Germinal center (tissue), 1 donor: ENCODE data around the gene FRAT1.
A peak's percentile ranks its signal among the peaks of the same experiment; 100 is the strongest.
"Not testable (repeated sequence)": the region's sequence is repeated elsewhere in the genome, so short reads cannot be mapped to it uniquely, and the experiment has no call there.

ENCODE experiments used
- DNase-seq: peaks from one replicate; pipeline ENCODE4 v3.0.0; 2012; ENCODE audit warnings: mixed read lengths, low spot score

FRAT1 gene

DNA sequence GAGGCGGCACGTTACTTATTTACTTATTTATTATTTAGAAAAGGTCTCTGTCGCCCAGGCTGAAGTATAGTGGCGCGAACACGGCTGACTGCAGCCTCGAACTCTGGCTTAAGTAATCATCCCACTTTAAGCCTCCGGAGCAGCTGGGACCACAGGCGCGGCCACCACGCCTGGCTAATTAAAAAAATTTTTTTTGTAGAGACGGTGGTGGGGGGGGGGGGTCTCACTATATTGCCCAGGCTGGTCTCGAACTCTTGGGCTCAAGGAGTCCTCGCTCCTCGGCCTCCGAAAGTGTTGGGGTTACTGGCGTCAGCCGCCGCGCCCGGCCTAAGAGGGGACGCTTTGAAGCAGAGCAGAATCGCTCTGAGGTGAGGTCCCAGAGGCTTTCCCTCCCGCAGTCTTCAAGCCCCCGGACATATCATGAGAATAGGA lies 16.1 kb downstream of the FRAT1 start:
- no peak for DNase-seq

DNA sequence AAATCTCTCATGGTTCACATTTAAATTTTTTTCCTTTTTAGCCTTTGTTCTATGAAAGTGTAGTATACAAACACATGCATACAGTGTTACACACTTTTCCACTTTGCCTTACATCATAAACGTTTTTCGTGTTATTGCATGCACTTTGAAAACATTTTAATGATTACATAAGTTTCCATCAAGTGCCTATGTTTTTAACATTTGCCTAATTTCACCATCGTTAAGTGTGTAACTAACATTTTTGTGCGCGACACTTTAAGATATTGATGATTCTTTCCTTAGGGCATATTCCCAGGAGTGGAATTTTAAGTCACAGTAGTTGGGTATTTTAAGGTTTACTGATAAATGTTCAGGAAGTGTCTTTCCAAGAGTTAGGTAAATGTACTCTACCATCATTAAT lies 16.9 kb downstream of the FRAT1 start:
- no peak for DNase-seq

DNA sequence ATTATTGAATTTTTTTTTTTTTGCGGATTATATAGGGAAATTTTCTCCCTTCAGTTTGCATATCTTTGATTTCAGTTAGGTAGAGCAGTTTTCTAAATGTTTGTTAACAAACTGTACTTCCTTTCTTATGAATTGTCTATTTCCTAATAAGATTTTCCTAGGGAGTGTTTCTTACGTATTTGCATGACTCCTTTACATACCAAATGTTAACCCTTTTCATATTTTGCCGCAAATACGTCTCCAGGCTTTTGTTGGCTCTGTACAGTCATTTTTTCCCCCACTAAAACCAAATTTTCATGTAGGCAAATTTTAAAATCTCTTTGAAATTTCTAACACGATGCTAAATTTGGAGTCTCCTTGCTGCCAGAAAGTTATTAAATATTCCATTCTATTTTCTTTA lies 17.4 kb downstream of the FRAT1 start:
- DNase-seq, result no peak

DNA sequence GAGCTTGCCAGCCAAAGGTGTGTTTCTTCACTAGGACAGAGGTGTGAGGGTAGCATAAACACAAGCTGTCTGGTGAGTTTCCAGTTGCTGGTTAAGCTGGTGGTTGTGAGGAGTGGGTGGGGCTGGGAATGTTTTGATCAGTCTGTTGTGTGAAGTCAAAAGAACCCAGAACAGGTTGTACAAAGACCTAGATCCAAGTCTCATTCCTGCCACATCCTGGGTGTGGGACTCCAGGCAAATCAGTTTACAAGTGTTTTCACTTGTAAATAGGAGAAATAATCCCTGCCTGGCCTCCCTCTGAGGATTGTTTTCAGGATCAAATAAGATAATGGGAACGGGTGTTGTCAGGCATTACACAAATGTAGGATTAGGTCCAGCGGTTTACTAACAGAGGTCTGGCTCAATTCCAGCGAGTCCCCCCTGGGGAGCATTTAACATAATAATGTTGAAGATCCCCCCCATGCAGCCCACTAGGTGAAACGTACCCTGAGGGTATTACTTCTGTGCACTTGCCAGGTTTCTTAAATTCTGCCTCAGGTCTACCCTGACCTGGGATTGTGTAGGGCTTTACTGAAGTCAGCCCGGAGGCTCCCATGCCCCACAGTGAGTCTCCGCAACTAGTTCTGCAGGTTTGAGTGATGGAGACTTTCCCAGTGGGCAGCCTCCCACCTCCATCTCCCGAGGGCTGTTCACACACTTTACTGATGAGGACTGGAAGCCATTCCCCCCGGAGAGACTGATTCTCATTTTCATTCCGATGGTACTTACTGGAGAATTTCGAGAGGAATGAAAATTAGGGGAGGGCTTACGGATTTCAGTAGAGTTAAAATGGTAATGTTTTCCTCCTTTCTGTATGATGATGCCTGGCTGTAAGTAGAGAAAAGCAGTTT lies 18.1 kb downstream of the FRAT1 start:
- no peak for DNase-seq

DNA sequence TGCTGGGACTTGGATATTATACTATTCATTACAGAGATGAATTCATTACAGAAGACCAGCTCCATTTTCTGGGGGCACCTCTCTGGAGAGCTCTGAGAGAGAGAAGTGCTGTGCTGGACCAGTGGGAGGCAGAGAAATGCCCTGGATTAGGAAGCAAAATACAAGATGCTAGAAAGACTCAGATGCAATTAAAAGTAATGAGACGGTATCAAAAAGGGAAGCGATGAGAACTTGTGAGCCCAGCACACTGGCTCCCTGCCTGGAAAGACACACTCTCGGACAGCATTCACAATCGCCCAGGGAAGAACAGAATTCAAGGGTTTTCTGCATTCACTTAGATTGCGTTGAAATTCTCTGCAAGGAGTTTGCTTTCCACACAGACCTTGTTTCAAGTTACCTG lies 19.0 kb downstream of the FRAT1 start:
- no peak for DNase-seq

DNA sequence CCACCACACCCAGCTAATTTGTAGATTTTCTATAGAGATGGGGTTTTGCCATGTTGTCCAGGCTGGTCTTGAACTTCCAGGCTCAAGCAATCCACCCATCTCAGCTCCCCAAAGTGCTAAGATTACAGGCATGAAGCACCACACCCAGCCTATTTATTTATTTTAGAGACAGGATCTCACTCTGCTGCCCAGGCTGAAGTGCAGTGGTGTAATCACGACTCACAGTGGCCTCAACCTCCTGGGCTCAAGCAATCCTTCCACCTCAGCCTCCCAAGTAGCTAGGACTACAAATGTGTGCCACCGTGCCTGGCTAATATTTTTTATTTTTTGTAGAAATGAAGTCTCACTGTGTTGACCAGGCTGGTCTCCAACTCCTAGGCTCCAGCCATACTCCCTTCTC lies 22.3 kb downstream of the FRAT1 start:
- no peak for DNase-seq

DNA sequence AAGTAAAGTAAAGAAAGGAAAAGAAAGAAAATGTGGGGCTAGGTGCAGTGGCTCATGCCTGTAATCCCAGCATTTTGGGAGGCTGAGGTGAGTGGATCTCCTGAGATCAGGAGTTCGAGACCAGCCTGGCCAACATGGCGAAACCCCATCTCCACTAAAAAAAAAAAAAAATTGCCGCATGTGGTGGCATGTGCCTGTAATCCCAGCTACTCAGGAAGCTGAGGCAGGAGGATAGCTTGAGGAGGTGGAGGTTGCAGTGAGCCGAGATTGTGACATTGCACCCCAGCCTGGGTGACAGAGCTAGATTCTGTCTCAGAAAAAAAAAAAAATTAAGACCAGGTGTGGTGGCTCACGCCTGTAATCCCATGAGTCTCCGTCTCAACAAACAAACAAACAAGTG lies 24.6 kb downstream of the FRAT1 start:
- DNase-seq, result not testable (repeated sequence)

DNA sequence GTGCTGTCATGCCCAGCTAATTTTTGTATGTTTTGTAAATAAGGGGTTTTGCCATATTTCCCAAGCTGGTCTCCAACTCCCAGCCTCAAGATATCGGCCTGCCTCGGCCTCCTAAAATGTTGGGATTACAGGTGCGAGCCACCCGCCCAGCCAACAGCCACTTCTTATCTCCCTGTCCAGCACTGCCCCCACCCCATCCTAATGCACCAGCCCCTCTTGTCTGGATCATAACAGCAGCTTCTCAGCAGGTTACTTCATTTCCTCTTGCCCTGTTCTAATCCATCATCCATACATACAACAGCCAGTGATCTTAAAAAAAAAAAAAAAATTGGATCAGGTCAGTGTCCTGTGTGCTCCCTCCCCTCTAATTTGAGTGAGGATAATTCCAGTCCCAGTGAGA lies 28.2 kb downstream of the FRAT1 start:
- DNase-seq, result no peak

DNA sequence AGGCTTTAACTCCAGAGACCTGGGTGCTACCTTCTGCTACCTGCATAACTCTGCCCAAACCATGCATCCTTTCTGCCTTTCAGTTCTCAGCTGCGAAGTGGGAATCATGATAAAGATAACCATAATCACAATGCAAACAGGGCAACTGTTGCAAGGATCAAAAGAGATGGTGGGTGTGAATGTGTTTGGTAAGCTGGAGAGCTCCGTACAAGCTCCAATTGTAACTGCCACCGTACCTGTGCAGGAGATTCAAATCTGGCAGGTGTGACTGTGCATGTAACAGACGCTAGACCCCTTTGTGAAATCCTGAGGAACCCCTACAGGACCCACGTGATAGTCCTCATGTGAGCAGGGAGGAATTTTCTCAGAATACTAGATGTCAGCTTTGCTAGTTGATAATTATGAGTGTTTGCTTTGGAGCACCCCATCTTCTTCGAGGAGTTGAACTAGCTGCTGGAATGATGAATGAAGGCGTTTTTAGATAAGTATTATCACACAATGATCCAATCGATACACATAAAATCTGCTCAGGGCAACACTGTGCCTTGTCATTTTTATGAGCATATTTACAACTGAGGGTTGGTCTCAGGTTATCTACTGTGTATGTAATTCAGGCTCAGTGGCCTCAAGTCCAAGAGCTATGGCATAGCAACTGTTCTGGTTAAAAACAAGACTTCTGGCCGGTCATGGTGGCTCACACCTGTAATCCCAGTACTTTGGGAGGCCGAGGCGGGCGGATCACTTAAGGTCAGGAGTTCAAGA lies 30.9 kb downstream of the FRAT1 start:
- no peak for DNase-seq

DNA sequence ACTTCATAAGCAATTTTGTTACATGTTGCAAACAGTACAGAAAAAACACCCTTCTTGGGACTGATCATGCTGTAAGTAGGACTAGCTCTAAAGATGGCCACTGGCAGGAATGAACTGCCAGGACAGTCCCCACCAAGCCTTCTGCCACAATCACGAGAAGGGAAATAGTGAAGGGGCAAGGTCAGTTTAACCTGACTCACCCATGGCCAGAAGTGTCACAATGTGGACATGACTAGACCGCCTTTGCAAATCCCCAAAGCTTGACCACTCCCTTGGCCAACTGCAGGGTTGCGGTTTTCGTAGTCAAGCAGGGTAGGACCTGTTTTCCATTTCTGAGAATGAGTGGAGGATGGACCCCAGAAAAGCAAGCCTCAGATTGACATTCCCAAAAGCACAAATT lies 34.9 kb downstream of the FRAT1 start:
- no peak for DNase-seq

DNA sequence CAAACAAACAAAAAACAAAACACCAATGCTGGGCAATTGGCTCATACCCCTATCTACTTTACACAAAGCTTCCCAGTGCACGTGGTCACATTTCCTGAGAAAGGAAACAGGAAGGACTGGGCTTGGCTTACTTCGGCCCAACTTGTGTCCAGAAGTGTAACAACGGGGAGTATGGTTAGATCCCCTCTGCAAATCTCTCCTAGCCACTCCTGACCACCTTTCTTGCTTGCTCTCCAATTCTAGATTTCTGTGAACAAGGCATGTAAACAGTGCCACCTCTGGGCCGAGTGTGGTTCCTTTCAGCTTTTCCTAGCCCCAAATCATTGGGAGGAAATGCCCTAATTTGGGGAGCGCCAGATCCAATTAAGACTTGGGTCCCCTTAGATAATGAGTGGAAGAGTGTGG lies 36.5 kb downstream of the FRAT1 start:
- no peak for DNase-seq

DNA sequence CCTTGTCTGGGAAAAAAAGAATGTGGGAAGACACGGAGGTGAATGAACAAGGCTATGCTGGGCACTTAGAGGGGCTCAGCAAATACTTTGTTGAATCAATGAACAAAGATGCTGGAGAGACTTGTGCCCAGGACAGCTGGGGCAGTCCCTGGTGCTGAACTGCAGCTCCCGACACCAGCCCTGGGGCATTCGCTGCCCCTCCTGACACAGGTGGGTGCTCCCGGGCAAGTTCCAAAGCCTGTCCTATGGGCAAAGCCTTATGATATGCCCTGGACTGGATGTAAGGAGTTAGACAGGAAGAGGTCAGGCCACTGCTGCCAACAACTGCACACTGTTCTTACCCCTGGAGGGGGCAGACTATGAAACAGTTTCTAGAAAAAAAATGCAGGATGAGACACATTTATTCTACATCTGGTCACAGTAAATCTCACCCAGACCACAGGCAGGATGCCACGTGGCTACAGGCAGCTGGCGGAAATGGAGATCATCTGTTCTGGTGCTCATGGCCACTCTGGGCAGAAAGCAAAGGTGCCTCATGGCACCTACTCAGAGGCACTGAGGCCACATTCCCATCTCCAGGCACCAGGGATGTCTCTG lies 37.3 kb downstream of the FRAT1 start:
- DNase-seq, result no peak

DNA sequence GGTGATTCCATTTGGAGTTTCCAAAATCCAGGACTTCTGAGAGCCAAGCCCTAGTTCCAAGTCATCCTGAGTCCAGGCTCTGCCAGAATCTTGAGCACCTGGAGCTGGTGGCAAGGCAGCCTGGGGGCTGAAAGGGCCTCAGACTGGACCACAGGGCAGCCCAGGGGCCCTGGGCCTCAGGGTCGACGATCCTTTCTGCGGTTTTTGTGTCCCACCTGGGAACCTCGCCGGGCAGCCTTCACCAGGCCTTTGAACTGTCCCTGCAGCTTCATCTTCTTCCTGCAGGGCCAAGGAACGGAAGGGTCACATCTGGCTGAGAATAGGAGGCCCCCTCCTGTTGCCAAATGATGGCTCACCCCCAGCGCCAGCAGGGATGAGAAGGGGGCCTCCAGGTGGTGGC lies 37.8 kb downstream of the FRAT1 start:
- DNase-seq, result no peak

DNA sequence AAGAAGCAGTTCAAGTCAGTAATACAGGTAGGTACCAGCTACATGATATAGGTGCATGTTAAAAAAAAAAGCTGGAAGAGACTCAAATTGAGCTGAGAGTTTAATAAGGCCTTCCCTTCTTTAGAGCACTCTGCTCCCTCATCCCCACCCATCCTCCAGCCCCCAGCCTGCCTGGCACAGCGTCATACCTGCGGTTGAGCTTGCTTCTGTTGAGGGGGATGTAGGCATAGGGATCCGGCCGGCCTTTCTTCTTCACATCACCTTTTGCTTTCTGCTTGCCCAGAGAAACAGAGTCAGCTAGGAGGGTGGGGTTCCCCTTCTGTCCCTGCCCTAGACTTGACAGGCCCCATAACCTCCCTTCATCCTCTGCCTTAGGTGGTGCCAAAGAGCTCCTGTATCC lies 39.3 kb downstream of the FRAT1 start:
- DNase-seq, result no peak

DNA sequence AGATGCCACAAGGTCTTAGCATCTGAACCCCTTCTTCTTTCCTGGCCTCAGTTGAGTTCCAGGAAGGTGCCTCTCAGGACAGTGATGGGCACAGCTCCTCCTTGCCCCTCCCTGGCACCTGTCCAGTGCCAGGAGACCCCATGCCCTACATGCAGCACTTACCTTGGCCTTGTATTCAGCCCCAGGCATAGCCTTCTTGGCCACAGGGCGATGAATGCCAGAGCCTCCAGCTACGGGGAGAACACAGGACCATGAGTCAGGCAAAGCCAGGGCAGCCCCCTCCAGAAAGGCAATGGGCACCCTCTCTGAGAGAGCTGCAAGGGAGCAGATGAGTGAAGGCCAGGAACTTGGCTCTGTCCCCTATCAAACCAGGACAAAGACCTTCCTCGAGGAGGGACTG lies 39.7 kb downstream of the FRAT1 start:
- DNase-seq, result no peak

DNA sequence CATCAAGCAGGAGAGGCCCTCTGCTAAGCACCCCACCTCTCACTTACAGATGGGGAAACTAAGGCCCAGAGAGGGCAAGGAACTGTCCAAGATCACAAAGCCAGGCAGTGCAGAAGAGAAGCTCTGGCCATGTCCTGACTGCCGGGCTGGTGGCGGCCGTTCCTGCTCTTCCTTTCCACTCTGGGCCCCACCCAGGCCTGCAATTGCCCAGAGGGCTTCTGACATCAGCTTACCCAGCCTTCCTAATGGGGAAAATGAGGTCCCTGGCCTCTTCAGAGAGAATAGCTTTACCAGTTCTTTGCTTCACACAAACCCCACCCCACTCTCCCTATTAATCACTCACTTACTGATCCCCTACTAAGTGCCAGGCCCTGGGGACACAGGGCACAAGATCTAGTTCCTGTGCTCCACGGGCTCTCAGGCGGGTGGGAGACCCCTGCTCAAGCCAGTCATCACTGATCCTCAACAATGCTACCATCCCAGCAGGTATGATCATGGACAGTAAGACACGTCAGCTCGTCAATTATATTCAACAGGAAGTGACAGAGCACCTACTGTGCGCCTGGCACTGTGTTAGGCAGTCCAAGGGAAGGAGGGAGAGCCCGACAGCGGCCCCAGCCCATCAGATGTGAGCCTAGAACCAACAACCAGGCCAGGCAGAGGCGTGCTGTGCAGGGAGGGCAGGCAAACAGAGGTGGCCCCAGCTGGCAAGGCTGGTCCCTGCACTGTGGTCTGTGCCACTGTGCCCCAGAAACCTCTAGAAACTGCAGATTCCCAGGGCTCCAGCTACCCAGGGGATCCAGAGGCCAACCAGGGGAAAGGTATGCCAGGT lies 41.9 kb downstream of the FRAT1 start:
- no peak for DNase-seq

DNA sequence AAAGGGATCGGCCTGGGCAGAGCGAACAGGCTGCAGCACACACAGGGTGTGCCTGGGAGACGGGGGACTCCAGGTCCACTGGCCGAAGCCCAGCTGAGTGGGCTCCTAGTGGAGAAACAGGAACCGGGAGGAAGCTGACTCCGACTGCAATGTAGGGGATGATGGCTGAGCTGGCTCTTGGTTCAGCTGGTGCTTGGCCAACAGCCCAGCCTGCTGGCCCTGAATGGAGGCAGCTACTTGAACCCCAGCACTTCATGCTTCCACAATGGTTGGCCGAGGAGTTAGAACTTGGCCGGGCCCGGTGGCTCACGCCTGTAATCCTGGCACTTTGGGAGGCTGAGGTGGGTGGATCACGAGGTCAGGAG lies 42.4 kb downstream of the FRAT1 start:
- DNase-seq, result no peak

DNA sequence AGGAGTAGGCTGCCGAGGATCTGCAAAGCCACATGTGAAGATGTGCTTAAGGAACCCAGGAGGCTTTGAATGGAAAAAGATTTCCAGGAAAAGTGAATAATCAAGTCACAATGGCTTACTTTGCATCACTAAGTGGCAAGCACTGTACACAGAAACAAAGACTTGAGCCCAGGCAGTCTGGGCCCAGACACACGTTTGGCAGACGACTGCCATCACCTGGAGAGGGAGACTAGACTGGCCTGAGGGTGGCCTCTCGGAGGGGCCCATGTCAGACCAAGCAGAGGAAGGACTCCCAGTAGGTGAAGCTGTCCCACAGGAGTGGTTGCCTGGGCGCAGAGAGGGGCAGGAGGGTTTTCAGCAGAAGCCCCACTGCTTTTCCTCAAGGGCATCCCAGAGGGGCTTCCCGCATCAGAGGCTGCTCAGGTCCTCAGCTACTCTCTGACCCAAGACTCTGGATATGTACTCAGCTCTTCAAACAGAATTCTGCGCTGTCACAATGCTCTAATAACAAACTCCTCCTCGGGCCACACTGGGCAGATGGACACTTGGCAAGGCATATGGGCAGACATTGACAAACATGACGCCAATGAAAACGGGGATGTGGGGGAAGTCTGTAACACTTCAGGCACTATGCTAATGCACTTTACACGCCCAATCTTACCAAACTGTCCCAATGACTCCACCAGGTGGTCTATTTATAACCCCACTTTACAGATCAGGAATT lies 43.4 kb downstream of the FRAT1 start:
- DNase-seq, result no peak

DNA sequence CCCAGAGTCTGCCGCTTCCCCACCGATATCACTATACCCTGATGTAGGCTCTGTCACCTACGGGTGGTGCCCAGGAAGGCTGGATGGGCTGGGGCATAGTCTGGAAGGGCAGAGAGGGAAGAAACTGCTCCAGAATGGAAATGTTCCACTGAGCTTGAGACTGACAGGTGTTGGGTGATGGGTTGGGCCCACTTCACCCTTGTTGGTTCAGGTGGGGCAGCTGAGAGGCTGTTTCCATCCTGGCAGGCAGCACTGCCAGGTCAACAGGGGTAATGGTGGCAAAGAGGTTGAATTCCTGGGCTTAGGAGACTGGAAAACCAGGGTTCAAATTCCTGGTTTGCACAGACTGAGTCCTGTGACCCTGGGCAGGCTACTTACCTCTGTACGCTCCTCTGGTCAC lies 44.0 kb downstream of the FRAT1 start:
- DNase-seq, result no peak

DNA sequence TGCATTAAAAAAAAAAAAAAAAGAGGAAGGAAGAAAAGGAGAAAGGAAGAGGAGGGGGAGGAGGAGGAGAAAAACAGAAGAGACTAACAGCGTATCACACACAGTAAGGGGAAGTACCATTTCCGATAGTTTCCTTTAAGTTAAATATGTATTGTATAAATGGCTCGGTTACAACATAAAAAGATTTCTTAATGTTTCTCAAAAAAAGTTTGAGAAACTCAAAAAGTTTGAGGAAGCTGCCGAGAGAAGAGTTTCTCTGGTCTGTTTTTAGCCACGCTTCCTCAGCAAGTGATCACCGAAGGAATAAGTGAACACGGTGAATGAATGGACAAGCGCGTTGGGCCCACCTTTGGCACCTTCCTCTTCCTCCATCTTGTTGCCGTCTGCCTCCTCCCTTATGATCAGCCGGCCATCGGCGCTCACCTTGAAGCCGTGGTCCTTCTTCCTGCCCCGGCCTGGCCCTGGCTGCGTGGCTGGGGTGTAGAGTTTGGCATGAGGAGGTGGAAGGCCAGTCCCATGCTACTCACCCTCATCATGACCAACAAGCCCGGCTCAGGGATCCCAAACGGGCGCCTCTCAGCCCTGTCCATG lies 46.8 kb downstream of the FRAT1 start:
- DNase-seq, result peak; percentile 55

DNA sequence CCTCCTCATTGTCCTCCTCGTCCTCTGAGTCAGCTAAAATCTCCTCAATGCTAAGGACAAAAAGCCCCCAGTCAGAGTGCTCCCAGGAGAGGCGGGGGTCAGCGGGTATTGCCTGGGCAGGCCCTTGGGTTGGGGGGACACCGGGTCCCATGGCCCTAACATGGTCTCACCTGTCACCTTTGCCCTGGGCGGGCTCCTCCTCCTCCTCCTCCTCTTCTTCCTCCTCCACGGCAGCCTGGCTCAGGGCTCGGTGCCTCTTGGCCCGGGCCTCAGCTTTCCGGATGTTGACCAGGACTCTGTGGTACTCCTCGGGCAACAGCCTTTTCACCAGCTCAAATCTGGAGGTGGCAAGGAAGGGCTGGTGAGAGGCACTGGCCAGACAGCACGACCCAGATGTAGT lies 47.5 kb downstream of the FRAT1 start:
- DNase-seq, result no peak
